ENCODE data around the gene ZSCAN21. TPM values are rescaled to one million over a fixed set of nuclear protein-coding genes. Genes with fewer than 3 reads are reported as not detected.

The ZSCAN21 gene
- total and polyA plus RNA-seq, 4 donors: 4.7 to 13.1 (median 7.1) TPM

GRCh38 chr7:100101016-100101862 is 51.7 kb downstream of the ZSCAN21 start, which contains the start of the genes AP4M1 and MCM7:
Gene AP4M1, plus strand, starts transcription at chr7:100101643. Its CDS starts 72 bp downstream, at chr7:100101715.
Gene MCM7, minus strand, starts transcription at chr7:100101397. Its CDS starts 103 bp downstream, at chr7:100101294.
- DNase-seq (peak; percentile 99), ATAC-seq (ENCODE audit: insufficient read depth, low FRiP score) (peak; percentile 96)
- Histone ChIP-seq H3K27me3 (ENCODE audit: control insufficient read depth in 3 of 3, insufficient read depth in 3 of 3, low read length in 2 of 3) (no peaks in the 10 kb centered on the region), H3K36me3 (ENCODE audit: control insufficient read depth in 4 of 4, insufficient read depth in 4 of 4, low read length in 4 of 4) (peaks cover 18 to 42% (median 35%) of the 10 kb centered on the region in 4 donors), H3K9me3 (ENCODE audit: control insufficient read depth in 4 of 4, insufficient read depth in 3 of 4, low read length in 3 of 4) (no peaks in the 10 kb centered on the region), H3K4me3 (peak within 1 kb of the TSS; percentile 76), H3K4me1 (ENCODE audit: control insufficient read depth in 5 of 5, insufficient read depth in 5 of 5, low read length in 5 of 5) (peaks cover 0 to 15% (median 11%) of the 10 kb centered on the region in 5 donors), H3K27ac (ENCODE audit: low read depth in 1 of 2, low read length in 1 of 2) (peak within 1 kb of the TSS; percentile 84 to 87), H3K9ac (ENCODE audit: insufficient read depth in 1 of 2, low read length in 2 of 2) (peak within 1 kb of the TSS; percentile 46 to 76)
- no peak for TF ChIP-seq CTCF (IDR thresholded peaks at IDR 0.05; ENCODE audit: control extremely low read depth, extremely low read depth)
- WGBS, 2 donors: 0% methylated on average over 80 of the region's 80 CpGs

GRCh38 chr7:100102950-100103840 is 53.6 kb downstream of the ZSCAN21 start:
- no peak overlapping the region for H3K27ac ChIP-seq (ENCODE audit: low read depth in 1 of 2, low read length in 1 of 2)
- WGBS, 2 donors: 92 to 93% methylated on average over 17 of the region's 17 CpGs
- no peak overlapping the region for H3K4me3 ChIP-seq
- no peaks in the 10 kb centered on the region for H3K27me3 ChIP-seq (ENCODE audit: control insufficient read depth in 3 of 3, insufficient read depth in 3 of 3, low read length in 2 of 3)
- ATAC-seq (ENCODE audit: insufficient read depth, low FRiP score) (no peak), DNase-seq (no peak)
- no peak for TF ChIP-seq CTCF (IDR thresholded peaks at IDR 0.05; ENCODE audit: control extremely low read depth, extremely low read depth)
- H3K9ac ChIP-seq (ENCODE audit: insufficient read depth in 1 of 2, low read length in 2 of 2): no peak overlapping the region
- peaks cover 11 to 47% (median 22%) of the 10 kb centered on the region in 4 donors for H3K36me3 ChIP-seq (ENCODE audit: control insufficient read depth in 4 of 4, insufficient read depth in 4 of 4, low read length in 4 of 4)
- H3K9me3 ChIP-seq (ENCODE audit: control insufficient read depth in 4 of 4, insufficient read depth in 3 of 4, low read length in 3 of 4): no peaks in the 10 kb centered on the region
- peaks cover 0 to 15% (median 11%) of the 10 kb centered on the region in 5 donors for H3K4me1 ChIP-seq (ENCODE audit: control insufficient read depth in 5 of 5, insufficient read depth in 5 of 5, low read length in 5 of 5)

GRCh38 chr7:100105534-100105933 is 56.0 kb downstream of the ZSCAN21 start:
- Histone ChIP-seq H3K9ac (ENCODE audit: insufficient read depth in 1 of 2, low read length in 2 of 2) (no peak overlapping the region), H3K4me3 (no peak overlapping the region), H3K4me1 (ENCODE audit: control insufficient read depth in 5 of 5, insufficient read depth in 5 of 5, low read length in 5 of 5) (peaks cover 0 to 4% (median 0%) of the 10 kb centered on the region in 5 donors), H3K27me3 (ENCODE audit: control insufficient read depth in 3 of 3, insufficient read depth in 3 of 3, low read length in 2 of 3) (no peaks in the 10 kb centered on the region), H3K27ac (ENCODE audit: low read depth in 1 of 2, low read length in 1 of 2) (no peak overlapping the region), H3K36me3 (ENCODE audit: control insufficient read depth in 4 of 4, insufficient read depth in 4 of 4, low read length in 4 of 4) (peaks cover 5 to 54% (median 17%) of the 10 kb centered on the region in 4 donors), H3K9me3 (ENCODE audit: control insufficient read depth in 4 of 4, insufficient read depth in 3 of 4, low read length in 3 of 4) (no peaks in the 10 kb centered on the region)
- no peak for TF ChIP-seq CTCF (IDR thresholded peaks at IDR 0.05; ENCODE audit: control extremely low read depth, extremely low read depth)
- 94 to 96% methylated on average over 4 of the region's 4 CpGs for WGBS, 2 donors
- no peak for ATAC-seq (ENCODE audit: insufficient read depth, low FRiP score)
- no peak for DNase-seq

Data from lung (tissue), 12 donors.